Right renal pelvis (tissue), 4 donors: ENCODE results near the gene SEC63. TPM values are rescaled to one million over a fixed set of nuclear protein-coding genes. Genes with fewer than 3 reads are reported as not detected.

Experiments
- DNase-seq, 4 donors: peaks; one replicate each; pipeline ENCODE4 v3.0.0-alpha.2; 2013; ENCODE audit warnings: low read depth in 4 of 4, low spot score in 3 of 4, missing footprints in 1 of 4
- polyA plus RNA-seq, 4 donors: library from polyadenylated mRNA; unstranded; fragments of 120-200 nt; gene quantifications; one replicate each; pipeline ENCODE4 v1.2.1, GENCODE V29; 2013; ENCODE audit not compliant: insufficient read length in 4 of 4

SEC63 gene
- polyA plus RNA-seq, 4 donors: 94.3 to 143 (median 141) TPM

DNA sequence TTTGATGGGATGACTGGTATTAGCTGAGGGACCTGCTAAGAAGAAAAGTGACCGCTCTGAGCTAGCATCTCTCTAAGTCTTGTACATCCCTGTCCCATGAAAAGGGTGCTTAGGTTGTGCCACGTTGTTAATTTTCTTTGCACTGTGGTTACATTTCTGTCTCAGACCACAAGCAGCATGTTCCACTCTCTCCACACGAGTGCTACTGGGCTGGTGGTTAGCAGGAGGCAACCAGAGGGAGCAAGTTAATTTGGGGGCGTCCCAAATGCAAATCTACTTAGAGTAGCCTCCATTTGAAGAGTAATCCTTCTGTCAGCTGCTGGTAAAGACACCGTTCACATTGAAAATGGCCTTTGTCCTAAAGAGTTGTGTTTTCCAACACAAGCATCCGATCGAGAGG, 130.5 kb downstream of the SEC63 start:
- DNase-seq: no peak

DNA sequence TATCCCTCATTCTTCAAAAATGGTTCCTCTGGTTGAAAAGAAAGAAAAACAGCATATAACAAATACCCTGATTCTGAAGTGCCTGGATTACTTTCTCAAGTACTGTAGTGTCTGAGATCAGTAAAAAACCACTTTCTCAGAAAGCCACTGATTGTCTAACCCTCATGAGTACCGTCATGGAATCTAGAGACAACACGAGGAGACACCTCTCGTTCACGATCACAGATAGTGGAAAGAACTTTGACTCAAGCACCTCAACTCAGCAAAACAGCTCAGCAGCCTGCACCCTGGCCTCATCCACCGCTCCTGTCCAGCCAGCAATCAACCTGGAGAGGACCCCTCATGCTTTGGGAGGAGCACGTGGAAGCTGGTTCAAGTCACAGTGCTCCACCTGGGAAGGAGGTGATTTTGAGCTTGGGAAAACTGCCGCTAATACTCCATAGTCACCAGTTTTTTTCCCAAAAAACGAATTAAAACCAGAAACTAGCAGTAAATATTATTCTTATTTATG, 134.9 kb downstream of the SEC63 start:
- DNase-seq: no peak

DNA sequence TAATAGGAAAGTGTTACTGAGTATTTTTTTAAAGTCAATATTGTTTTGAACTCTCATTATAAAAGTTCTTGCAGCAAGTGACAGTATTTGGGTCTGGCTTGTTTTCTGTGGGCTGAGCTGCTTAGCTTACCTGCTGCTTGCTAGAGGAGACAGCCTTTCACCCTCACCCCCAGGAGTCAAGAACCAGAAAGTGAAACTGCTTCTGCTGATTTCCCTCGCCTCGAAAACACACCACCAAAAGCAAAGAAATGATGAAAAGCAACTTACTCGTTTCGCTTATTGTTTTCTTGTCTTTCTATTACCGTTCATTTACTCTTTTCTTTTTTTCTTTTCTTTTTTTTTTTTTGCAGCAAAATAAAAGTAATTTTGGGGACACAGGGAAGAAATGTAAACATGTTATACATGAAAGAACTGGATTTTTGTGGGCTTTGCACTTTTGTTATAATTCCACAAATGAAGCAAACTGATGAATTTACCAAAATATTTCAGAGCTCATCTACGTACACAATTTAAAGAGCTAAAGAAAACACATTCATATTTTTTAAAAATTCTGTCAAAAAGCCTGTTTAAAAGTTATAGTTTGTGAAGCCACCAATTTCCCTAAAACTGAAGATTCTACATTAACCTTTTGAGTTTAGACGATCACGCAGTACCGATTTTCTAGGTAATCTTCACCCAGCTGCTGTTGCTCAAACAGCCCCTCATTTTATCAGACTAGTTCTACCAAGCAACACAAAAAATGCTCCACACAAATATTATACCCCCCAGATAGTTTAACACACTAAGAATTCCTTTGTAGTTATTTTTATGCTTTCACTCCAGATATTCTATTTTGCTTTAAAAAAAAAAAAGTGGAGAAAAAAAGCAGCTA, 135.6 kb downstream of the SEC63 start:
- no peak for DNase-seq

DNA sequence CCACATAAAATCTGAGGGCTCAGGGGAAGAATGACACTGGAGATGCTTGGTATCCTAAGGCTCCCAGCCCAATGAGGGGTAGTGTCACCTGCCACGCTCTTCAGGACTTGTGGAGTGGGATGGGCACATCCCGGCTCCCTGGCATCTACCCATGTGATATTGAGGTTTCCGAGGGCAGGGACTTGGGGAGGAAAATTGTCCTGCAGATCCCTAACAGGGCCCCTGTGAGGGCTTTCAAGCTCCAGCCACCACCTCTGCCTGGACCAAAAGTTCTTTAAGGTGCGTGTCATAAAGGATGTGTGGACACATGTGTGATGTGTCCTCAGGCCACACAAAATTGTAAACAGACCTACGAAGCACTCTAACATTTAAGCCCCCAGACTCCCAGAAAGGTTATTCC, 136.4 kb downstream of the SEC63 start:
- DNase-seq: no peak

DNA sequence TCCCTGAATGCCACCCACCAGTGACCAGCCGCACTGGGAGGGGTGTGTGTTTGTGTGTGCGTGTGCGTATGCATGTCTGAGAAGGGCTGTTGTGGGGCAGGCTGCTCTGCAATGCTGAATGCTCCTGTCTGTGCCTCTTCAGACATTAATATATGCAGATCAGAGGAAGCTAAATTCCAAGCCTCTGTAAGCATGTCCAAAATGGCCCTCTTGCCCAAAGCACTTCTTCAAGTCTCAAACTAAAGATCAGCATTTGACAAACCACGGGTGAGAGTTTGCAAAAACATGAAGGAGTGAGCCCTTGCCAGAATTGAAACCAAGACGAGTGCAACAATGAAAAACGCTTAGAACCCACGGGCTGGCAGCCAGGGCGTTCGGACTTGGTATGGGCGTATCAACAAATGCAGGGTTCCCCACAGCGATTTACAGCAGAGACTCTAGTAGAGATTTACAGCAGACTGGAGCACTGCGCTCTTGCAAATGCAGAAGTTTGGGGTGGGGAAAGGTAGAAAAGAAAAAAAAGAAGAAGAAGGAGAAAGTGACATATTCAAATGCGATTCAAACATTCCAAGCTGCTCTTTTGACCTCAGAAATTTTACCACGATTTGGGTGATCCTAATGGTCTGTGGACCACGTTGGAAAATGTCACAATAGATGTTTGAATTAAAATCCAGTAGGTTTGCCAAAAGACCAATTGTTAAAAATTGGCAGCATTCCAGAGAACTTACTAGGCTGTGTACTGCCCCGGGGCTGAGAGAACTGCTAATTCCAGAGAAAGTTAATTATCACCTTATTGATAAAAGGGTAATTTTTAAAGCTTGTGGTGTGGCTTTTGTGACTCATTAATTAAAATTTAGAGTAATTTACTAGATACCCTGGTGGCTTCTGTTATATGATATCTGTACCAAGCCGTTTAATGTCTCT, 137.4 kb downstream of the SEC63 start:
- no peak for DNase-seq

DNA sequence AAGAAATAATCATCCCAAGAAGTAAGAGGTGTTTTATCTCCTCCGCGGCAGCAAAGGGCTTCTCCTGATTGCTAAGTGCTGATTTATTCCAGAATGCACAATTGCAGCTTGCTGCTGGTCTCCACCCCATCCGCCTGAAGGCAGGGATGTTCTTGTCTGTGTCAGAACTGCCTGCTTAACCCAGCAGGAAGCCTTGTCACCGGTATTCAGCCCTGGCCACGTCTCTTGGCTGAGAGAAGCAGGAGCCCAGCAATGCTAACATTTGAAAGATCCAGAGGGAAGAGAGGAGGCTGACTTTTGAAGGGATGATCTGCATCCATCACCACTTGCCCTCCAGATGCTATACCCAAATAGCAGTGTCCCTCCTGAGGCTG, 138.1 kb downstream of the SEC63 start:
- DNase-seq: no peak

DNA sequence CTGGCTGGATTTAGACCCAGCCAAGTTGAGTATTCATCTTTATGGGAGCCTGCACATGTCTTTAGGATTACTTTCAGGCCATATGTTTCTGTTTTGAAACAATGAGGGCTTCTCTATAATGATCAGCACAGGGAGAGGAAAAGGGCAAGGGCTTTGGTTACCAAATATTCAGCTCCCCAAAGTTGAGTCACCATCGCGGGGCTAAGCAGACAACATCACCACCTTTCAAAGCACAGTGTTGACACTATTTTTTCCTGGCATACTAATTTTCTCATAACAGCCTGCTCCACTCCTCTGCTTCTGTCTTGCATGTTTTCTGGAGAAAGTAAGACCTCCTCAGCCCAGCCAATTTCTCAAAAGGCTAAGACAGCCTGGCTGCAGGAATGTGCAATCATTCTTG, 138.8 kb downstream of the SEC63 start:
- no peak for DNase-seq

DNA sequence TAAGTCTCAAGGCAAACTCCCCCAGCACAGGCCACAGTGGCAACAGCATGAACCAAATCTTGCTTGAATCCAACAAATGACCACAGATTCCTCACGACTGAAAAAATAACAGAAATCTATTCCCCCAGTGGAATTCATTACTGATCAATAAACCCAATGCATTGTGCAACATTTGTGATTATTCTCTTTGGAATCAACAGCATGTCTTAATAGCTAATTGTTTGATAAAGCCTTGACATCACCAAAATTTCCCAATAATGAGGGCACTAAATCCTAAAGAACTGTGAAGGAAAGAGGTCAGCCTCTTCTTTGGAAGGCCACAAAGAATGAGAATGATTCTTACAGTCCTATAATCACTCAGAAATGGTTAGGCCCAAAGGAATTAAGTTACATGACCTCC, 139.7 kb downstream of the SEC63 start:
- no peak for DNase-seq

DNA sequence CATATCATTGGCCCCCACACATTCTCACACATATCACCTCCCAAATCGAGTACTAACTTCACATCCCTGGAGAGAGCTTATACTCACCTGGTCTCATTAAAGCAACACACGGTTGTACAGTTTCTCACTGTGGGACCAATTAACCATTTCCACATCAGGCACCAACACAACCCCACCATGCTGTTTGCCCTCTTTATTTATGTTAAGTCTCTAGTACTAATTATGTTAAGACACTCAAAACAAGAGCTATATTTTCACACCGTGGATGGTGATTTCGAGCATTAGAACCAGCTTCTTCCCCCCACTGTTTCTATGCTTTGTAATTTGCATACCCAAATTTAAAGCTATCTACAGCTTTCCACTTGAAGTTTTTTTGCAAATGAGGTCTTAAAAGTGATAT, 140.2 kb downstream of the SEC63 start:
- DNase-seq: no peak

Other genes with a start within 250 kb of the SEC63 start
- gene SCML4, start 133.9 kb downstream of the SEC63 start, polyA plus RNA-seq: 1 to 10 TPM; 1.2 to 2.1 (median 1.4) TPM
- gene OSTM1, start 116.5 kb upstream of the SEC63 start, polyA plus RNA-seq: 10 to 100 TPM; 26.8 to 33.5 (median 32.8) TPM
- gene NR2E1, start 207.8 kb upstream of the SEC63 start, polyA plus RNA-seq: under 1 TPM in 1 of 4 donors, not detected in 3; 0.07 TPM